ENCODE measurements around the gene JOSD2.

JOSD2 gene

GRCh38 chr19:50486823-50487515 lies 24.0 kb downstream of the JOSD2 start:
- TF ChIP-seq CTCF (IDR thresholded peaks at IDR 0.05): peak; percentile 60

DNA sequence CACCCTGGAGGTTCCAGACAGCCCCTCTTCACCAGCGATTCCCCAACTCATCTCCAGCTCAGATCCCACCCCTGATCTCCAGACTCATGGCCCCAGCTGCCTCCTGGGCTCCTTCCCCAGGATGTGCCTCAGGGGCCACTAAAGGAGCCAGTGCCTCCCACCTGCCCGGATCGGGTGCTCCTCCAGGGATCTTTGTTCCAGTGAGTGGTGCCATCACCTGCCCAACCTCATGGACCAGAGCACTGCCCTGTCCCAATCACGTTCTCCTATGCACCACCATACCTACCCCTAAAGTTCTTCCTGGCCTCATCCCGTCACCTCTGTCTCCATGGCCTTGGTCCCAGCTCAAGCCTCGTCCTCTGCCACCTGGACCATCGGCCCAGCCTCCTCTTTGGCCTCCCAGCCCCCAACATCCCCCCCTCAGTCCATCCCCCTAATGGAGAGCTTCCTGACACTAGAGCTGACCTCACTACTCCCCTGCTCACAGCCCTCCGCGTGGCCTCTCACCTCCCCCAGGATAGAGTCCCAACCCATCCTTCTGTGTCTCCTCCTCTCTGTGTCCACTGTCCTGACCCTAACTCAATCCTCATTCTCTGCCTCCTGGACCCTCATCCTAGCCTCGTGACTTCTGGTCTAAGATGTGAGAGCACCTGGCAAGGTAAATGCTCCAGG lies 25.6 kb downstream of the JOSD2 start:
- no peak for TF ChIP-seq CTCF (IDR thresholded peaks at IDR 0.05)

DNA sequence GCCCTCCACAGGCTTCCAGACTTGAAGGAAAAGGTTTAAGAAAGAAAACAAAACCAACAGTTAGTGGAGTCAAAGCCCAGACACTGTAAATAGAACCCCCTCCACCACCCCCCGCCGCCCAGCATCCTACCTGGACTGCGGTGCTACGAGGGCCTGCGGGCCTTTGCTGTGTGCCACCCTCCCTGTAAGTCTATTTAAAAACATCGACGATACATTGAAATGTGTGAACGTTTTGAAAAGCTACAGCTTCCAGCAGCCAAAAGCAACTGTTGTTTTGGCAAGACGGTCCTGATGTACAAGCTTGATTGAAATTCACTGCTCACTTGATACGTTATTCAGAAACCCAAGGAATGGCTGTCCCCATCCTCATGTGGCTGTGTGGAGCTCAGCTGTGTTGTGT lies 28.1 kb downstream of the JOSD2 start:
- no peak for TF ChIP-seq CTCF (IDR thresholded peaks at IDR 0.05)

DNA sequence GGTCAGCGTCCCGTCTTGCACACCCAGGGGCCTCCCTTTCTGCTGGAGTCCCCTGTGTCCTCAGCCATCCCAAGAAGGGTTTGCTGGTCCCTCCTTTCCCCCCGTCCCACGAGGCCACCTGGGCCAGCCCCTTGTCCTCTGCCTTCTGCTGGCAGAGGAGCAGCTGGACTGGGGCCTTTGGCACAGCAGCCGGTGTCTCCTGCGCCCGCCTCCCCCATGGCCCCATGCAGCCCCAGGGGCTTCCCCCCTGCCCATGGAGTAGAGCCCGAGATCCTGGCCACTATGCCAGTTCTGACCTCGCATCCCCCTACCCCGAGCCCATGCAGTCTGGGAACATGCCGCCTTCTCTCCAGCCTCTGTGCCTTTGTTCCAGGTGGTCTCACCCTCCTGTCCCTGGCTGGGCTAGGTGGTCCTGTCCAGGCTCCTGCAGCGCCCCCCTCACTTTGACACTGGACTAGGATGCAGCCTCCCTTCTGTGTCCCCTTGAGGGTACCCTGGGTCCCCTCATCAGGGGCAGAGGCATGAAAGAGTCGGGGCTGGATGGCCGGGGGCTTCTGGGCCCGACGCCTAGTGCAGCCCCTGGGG lies 28.6 kb downstream of the JOSD2 start:
- no peak for TF ChIP-seq CTCF (IDR thresholded peaks at IDR 0.05)

DNA sequence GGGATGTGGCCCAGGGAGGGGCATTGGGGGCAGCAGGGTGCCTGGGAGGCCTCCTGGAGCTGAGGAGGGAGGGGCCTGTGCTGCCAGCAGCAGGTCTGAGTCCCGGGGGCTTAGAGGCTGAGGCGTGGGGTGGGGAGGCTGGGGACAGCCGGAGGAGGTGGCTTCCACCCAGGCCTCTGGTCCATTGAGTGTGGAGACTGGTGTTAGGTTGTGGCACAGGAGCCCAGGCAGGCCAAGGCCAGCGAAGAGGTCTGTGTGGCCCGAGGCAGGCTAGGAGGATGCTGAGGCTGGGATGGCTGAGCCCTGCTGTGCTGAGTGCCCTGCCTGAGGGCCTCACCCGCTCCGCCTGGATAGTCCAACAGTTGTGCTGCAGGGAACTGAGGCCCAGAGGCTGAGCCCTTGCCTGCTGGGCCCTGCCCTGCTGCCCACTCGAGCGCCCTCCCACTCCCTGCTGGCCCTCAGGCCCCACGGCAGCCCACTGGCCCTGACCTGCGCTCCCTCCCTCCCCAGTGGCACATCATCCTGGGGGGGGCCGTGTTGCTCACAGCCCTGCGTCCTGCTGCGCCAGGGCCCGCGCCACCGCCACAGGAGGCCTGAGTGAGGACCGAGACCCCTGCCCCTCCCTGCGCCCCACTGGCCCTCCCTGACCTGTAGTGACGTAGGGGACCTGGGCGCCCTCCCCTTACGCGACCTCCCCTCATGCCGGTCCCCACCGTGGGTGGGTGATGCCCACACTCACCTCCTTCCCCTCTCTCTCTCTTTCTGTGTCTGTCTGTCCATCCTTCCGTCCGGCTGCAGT lies 29.4 kb downstream of the JOSD2 start:
- no peak for TF ChIP-seq CTCF (IDR thresholded peaks at IDR 0.05)

GRCh38 chr19:50480281-50481111 lies 30.5 kb downstream of the JOSD2 start:
- no peak for TF ChIP-seq CTCF (IDR thresholded peaks at IDR 0.05)

Measured in LNCAP (cell line).